ENCODE measurements around the gene MT1E.
"Not testable (repeated sequence)": the region's sequence is repeated elsewhere in the genome, so short reads cannot be mapped to it uniquely, and the experiment has no call there.

MT1E gene

DNA sequence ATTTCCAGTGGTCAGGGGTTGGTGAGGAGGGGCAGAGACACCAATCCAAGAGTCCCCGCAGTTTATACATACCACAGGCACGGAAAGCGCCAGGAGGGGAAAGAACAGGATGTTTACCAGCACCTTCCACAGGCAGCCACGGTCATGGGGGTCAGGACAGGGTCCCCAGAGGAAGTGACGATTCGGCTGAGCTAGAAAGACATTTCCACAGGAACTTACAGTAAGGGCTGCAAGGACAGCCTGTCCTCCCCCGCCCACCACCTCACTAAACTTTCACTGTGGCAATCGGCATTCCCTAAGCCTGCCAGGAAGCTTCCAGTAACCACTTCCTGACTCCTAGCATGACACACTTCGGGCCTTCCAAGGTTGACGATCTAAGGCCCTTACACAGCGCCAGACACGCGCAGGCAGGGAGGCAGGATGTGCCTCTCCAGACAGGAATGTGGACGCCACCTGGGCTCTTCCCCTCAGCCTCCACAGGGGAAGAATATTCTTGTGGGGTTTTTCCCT is 18.4 kb upstream of the MT1E start:
- no peak for DNase-seq (ENCODE audit: low read depth)

DNA sequence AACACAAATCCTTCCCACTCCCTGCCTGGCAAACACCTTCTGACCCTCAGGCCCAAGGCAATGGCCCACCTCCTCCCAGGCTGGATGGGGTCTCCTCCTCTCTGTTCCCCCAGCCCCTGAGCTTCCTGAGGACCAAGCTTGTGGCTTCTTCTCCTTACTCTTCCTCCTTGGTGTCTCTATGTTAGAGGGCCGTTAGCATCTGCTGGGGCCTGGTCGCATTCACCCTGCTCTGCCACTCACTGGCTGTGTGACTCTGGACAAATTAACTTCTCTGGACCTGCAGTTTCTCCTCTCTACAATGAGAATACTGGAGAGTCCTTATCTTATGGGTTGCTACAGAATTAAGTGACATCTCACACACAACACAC is 17.9 kb upstream of the MT1E start:
- no peak for DNase-seq (ENCODE audit: low read depth)

DNA sequence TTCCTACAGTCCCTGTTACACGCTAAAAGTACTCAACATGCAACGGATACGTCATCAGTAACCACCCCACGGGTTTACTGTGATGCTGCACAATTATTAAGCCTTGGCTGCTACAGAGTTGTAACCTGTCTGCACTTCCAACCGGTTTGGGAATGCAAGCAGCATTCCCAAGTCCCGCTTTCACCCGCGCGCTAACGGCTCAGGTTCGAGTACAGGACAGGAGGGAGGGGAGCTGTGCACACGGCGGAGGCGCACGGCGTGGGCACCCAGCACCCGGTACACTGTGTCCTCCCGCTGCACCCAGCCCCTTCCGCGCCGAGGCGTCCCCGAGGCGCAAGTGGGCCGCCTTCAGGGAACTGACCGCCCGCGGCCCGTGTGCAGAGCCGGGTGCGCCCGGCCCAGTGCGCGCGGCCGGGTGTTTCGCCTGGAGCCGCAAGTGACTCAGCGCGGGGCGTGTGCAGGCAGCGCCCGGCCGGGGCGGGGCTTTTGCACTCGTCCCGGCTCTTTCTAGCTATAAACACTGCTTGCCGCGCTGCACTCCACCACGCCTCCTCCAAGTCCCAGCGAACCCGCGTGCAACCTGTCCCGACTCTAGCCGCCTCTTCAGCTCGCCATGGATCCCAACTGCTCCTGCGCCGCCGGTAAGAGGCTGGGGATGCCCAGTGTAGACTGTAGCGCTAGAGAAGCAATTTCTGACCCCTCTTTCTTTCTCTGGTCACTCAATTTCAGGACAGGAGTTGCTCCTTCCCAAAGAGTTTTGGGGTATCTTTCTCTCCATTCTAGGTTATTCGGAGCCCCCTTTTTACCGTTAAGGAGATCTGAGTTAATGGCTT is 17.3 kb upstream of the MT1E start, which contains the start of gene MT2A:
TSS of gene MT2A (plus strand) at position 542 of the 833 bp plus-strand sequence. CDS start at position 614, 72 bp downstream.
- peak; percentile 75 for DNase-seq (ENCODE audit: low read depth)

DNA sequence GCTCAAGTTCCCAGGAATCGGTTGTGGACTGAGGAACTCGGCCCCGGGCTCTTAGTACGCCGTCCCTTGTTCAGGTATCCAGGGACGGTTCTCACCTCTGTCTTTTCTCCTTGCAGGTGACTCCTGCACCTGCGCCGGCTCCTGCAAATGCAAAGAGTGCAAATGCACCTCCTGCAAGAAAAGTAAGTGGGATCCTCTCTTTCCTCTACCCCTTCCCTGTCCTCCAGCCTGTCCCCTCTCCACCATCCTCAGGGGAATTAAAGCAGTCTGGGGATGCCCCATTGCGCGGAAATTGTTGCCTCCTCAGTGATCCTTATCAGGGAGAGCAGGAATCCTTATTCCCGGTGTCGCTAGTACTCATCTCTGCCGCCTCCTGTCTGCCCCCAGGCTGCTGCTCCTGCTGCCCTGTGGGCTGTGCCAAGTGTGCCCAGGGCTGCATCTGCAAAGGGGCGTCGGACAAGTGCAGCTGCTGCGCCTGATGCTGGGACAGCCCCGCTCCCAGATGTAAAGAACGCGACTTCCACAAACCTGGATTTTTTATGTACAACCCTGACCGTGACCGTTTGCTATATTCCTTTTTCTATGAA is 16.6 kb upstream of the MT1E start:
- no peak for DNase-seq (ENCODE audit: low read depth)

DNA sequence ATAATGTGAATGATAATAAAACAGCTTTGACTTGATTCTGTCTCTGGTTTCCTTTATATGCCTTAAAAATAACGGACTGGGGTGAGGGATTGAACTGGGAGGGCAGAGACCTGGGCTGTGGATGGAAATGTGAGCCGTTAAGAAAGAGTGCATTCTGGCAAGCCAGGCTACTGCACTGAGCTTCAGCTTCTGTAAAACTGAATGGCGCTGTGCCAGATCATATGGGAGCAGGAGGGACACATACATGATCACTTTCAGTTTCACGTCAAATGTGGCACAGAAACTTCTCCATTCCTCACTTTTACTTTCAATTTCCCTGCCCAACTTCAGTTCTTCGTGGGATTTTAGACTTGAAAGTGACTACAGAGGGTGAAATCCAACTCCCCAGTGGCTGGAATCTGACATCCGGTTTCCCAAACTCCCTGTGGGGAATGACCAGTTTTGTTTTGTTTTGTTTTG is 16.1 kb upstream of the MT1E start:
- peak; percentile 52 for DNase-seq (ENCODE audit: low read depth)

DNA sequence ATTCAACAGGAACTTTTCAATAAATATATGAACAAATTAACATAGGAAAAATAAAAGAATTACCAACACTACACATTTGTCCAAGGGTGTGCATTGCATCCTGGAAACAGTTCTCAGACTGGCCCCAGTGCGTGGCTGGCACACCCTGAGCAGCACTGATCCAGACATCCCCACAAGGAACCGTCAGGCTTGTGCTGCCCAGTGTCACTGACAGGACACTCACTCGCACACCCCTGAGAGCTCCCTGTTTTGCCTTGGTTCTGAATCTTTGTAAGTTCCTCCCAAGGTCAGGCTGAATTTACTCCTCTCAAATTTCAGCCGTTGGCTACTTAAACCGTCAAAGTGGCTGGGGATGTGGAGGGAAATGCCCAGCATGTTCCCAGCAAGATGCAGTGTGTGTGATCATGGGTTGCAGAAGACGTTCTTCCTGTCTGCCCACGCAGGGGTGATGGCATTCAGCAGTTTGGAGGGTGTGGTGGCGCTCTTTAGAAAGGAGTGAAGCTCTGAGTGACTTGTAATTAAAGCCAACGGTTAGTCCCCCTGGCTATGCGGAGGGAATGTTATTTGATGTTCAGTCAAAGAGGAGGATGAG is 15.5 kb upstream of the MT1E start:
- peak; percentile 60 for DNase-seq (ENCODE audit: low read depth)

DNA sequence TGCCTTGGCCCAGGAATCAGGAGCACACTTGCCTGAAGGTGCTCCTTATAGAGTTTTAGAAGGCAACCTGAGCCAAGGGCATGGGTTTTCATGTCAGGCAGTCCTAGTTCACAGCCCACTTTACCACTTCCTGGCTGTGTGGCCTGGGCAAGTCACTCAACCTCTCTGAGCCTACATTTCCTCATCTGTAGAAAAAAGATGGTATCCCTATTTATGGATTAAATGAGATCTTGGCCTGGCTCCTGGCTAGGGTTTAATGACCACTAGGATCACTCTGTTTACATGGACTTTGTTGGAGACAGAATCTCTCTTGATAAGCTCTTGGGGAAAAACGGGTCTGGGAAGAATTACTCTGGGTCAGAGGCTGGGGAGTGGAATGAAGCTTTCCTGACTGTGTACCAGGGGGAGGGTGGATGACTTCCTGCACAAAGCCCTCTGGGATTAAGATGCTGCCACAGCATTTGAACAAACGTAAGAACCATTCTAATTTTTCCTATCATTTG is 14.9 kb upstream of the MT1E start:
- no peak for DNase-seq (ENCODE audit: low read depth)

DNA sequence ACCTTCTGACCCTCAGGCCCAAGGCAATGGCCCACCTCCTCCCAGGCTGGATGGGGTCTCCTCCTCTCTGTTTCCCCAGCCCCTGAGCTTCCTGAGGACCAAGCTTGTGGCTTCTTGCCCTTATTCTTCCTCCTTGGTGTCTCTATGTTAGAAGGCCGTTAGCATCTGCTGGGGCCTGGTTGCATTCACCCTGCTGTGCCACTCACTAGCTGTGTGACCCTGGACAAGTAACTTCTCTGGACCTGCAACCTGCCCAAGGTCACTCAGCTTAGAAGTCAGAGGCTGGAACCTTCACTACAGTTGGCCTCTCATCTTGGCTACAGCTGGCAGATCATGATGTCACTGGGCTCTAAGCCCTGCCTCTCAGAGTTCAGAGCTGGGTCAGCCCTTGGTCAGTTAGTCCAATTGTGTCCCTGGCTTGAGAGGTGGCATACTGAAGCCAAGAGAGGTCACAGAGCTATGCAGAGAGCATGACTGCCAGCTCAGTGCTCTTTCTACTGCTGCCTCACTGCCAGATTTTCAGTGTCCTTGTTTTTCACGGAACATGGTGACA is 14.2 kb upstream of the MT1E start:
- DNase-seq (ENCODE audit: low read depth) = no peak

DNA sequence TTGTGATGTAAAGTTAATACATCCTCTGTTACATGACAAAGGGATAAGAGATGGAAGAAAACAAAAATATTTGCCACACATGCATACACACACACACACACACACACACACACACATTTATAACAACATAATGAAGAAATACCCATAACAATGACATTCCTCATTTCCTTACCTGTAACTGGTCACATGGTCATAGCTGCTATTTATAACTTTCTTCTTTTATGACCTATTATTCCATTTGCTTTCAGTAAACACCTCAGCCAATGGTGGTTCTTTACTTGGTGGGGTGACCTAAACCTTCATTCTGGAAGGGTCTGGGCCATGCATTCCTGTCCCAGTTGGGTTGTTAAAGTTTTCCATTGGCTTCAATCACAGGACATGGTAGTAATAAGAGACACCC is 11.9 kb upstream of the MT1E start:
- DNase-seq (ENCODE audit: low read depth) = no peak

DNA sequence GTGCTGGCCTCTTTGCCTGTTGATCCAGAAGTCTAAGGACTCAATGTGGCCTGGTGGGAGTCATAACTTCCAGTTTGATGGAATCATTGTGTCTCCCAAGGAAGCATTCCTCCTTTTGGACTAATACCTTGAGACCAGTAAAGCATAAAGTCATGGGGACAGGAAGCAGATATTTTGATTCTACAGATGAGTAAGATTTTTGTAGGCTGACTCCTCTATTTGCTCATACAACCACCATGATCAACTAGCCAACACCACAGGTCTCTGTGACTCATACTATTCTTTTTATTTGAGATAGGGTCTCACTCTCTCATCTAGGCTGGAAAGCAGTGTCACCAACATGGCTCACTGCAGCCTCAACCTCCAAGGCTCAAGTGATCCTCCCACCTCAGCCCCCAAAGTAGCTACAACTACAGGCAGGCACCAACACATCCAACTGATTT is 11.0 kb upstream of the MT1E start:
- no peak for DNase-seq (ENCODE audit: low read depth)

DNA sequence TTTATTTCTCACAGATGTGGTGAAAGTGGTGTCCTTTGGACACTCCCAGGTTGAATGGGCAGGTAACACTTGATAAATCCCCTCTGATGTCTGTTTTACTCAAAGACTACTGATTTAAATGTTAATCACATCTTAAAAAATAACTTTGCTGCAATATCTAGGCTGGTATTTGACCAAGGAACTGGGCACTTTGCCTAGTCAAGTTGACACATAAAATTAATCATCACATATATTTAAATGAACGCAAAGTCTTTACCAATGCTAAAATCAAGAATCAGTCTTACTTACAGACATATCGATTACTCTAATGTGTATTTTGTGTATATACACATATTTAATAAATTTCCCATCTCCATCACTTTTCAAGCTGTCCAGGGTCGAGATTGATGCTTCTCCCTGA is 10.2 kb upstream of the MT1E start:
- no peak for DNase-seq (ENCODE audit: low read depth)

DNA sequence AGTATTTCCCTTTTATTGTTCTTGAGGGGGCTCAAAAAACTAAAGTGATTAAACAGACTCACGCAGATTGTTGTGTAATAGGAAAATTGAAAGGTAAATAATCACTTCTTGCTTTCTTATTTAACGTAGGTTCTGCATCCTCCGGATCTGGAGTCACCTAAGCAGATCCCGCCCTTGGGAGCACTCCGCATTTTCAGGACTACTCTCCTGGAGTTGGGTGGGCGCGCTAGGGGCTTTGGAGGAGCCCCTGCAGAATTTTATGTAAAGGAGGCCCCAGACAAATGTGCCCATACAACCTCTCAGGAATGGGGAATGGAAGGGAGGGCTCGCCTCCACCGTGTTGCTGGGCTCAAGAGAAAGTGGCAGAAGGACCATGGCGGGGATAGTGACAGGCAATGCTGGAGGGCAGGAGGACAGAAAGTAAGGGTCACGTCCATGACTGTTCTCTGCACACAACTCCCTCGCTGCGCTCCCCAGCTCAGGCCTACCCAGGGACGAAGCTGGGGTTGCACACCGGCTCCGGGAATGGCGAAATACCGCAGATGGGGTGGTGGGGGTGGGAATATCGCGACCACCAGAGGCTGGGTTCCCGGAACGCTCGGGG is 8.9 kb upstream of the MT1E start:
- DNase-seq (ENCODE audit: low read depth) = no peak

DNA sequence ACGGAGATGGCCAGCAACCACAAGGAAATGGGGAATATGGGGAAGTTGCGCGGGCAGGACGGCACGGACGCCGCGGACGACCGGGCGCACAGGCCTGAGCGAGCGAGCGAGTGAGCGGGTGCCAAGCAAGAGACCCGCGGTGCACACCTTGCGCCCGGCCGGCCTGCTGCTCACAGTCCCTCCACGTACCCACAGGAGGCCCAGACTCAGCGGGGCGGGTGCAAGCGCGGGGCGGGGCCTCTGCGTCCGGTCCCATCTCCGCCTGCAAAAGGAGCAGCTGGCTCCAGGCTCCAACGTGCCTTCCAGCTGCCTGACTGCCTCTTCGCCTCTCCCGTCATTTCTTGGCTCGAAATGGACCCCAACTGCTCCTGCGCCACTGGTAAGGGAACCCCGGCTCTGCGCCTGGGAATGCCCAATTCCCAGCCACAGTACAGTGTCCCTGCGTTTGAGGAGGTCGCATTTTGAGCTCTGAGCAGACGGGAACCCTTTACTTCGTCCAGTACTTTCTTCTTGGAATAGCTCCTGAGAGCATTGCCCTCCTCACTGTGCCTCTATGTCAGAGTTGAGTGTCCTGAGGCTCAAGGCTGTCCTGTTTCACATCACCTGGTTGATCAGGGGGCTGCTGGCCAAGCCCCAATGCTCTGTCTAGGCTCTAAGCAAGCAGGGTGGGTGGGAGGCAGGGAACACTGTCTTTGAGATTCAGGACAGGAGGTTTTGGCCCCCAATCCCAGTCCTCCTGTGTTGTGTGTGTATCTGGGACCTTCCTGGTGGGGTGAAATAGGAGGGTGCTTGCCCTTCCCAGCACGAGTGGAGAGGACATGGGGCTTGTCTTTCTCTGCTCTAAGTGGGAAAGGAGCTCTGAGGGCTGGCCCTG is 8.1 kb upstream of the MT1E start:
- DNase-seq (ENCODE audit: low read depth) = peak; percentile 23

DNA sequence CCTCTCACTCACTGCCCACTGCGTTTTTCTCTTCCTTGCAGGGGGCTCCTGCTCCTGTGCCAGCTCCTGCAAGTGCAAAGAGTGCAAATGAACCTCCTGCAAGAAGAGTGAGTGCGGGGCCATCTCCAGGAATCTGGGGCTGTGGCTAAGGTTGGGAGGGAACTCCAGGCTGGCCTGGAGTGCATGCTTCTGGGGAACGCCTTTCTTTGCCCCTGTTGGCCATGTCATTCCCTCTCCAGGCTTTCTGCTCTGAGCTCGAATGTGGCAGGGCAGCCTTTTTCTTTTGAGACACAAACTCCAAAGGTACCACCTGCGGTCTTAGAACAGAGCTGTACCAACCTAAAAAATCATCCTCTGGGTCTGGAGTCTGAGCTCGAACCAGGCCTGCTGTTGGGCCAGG is 7.4 kb upstream of the MT1E start:
- DNase-seq (ENCODE audit: low read depth) = no peak

DNA sequence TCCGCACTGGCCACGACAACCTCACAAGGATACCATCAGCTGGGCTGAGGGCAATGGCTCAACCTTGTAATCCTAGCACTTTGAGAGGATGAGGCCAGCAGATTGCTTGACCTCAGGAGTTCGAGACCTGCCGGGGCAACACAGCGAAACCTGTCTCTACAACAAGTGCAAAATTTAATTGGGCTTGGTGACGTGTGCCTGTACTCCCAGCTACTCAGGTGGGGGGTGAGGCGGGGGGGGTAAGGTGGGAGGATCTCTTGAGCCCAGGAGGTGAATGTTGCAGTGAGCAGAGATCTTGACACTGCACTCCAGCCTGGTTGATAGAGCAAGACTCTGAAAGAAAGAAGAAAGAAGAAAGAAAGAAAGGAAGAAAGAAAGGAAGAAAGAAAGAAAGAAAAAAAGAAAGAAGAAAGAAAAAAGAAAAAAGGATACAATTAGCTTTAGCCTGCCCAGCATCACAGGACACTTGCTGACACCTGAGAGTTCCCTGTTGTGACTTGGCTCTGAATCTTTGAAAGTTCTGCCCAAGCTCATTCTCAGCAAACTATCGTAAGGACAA is 5.2 kb upstream of the MT1E start:
- no peak for DNase-seq (ENCODE audit: low read depth)

DNA sequence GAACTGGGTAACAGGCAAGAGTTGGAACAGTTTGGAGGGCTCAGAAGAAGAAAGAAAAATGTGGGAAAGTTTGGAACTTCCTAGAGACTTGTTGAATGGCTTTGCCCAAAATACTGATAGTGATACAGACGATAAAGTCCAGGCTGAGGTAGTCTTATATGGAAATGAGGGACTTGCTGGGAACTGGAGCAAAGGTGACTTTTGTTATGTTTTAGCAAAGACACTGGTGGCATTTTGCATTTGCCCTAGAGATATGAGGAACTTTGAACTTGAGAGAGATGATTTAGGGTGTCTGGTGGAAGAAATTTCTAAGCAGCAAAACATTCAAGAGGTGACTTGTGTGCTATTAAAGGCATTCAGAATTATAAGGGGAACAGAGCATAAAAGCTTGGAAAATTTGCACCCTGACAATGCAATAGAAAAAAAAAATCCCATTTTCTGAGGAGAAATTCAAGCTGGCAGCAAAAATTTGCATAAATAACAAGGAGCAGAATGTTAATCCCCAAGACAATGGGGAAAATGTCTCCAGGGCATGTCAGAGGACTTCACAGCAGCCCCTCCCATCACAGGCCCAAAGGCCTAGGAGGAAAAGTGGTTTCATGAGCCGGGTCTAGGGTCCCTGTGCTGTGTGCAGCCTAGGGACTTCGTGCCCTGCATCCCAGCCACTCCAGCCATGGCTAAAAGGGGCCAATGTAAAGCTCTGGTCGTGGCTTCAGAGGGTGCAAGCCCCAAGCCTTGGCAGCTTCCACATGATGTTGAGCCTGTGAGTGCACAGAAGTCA is 3.7 kb upstream of the MT1E start:
- not testable (repeated sequence) for DNase-seq (ENCODE audit: low read depth)

DNA sequence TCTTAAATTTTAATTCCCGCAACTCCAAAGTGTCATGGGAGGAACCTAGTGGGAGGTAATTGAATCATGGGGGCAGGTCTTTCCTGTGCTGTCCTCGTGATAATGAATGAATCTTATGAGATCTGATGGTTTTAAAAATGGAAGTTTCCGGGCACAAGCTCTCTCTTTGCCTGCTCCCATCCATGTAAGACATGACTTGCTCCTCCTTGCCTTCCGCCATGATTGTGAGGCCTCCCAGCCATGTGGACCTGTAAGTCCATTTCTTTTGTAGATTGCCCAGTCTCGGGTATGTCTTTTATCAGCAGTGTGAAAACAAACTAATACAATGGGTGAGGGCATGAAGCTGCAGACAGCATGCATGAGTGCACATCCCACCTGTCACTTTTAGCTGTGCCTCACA is 2.4 kb upstream of the MT1E start:
- not testable (repeated sequence) for DNase-seq (ENCODE audit: low read depth)

DNA sequence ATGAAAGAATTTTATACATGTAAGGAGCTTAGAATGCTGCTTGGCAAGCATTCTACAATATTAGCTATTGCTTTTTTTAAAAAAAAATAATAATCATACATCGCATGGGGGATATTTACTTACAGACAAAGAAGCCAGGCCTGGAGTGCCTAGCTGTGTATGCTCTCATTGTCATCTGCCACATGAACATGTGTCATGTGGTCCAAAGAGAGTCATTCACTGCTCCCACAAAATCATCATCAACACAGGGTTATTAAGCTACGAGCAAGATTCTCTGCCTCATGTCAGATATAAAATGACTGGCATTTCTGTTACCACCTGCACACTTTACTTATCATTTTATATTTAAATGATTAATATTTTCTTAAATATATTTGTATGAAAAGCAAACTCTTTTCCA is 1.9 kb upstream of the MT1E start:
- no peak for DNase-seq (ENCODE audit: low read depth)

DNA sequence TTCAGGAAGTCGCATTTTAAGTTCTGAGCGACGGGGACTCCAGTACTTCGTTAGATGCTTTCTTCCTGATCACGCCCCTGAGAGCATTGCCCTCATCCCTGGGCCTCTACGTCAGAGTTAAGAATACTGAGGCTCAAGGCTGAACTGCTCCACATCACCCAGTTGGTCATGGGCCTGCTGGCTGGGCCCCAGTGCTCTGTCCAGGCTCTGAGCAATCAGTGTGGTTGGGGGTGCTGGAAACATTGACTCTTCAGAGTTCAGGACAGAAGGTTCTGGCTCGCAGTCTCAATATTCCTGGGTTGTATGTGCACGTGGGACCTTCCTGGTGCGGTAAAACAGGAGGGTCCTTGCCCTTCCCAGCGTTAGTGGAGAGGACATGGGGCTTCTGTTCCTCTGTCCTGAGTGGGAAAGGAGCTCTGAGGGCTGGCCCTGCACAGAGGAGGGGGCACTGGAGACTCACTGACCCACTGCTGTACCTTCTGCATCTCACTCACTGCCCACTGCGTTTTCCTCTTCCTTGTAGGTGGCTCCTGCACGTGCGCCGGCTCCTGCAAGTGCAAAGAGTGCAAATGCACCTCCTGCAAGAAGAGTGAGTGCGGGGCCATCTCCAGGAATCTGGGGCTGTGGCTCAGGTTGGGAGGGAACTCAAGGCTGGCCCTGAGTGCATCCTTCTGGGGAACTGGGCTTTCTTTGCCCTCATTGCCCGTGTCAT is 518 bp downstream of the MT1E start:
- DNase-seq (ENCODE audit: low read depth) = no peak
